ENCODE measurements around the gene TM4SF4.

DNA sequence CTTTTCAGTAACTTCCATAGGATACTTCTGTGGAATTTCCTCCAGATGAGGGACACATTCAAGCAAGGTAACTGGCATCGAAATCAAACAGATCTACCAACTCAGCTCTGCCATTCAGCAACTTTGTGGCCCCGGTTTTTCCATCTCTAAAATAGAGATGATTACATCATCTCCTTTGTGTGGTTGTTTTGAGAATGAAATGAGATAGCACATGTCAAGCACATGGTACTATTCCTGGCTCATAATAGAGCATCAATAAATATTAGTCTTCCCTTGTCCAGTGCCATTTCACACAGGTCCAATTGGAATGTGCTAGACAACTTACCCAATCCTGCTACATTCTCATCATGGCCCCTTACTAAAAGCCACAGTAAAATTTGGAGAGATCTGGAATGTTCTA is 24.2 kb upstream of the TM4SF4 start:
- TF ChIP-seq, protein P1, sequence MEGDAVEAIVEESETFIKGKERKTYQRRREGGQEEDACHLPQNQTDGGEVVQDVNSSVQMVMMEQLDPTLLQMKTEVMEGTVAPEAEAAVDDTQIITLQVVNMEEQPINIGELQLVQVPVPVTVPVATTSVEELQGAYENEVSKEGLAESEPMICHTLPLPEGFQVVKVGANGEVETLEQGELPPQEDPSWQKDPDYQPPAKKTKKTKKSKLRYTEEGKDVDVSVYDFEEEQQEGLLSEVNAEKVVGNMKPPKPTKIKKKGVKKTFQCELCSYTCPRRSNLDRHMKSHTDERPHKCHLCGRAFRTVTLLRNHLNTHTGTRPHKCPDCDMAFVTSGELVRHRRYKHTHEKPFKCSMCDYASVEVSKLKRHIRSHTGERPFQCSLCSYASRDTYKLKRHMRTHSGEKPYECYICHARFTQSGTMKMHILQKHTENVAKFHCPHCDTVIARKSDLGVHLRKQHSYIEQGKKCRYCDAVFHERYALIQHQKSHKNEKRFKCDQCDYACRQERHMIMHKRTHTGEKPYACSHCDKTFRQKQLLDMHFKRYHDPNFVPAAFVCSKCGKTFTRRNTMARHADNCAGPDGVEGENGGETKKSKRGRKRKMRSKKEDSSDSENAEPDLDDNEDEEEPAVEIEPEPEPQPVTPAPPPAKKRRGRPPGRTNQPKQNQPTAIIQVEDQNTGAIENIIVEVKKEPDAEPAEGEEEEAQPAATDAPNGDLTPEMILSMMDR (conservative IDR thresholded peaks at IDR 0.05; ENCODE audit: low read depth in 2 of 2) = no peak
- TF ChIP-seq POLR2AphosphoS5 (IDR thresholded peaks at IDR 0.05; ENCODE audit: low read depth) = no peak

Measured in GM23338 (cell line).